ENCODE results near the gene TRIM5. TPM values are rescaled to one million over a fixed set of nuclear protein-coding genes. Genes with fewer than 3 reads are reported as not detected.

TRIM5 gene
- total and polyA plus RNA-seq, 9 of the 15 experiments (the other 6 are each of a cell fraction or from before 2014, with no cell fraction given) = 7.7 to 20.8 (median 15.0) TPM

DNA sequence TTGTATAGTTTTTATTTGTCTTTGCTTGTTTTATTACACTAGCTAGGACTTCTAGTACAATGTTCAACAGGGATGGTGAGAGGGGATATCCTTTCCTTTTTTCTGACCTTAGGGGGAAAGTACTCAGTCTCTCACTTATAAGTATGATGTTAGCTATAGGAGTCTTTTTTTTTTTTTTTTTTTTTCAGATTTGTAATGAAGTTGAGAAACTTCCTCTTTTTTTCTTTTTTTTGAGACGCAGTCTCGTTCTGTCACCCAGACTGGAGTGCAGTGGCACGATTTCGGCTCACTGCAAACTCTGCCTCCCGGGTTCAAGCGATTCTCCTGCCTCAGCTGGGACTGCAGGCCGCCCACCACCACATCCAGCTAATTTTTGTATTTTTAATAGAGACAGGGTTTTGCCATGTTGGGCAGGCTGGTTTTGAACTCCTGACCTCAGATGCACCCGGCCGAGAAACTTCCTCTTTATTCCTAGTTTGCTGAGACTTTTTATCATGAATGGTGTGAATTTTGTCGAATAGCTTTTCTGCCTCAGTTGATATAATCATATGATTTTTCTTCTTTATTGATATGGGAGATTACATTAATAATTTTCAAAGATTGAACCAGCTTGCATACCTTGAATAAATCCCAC is 15.7 kb upstream of the TRIM5 start:
- no peaks in the 10 kb centered on the region for H3K4me1 ChIP-seq (replicated peaks in 1 of 2; ENCODE audit: control insufficient read depth in 2 of 2, insufficient read depth in 2 of 2, low read length in 2 of 2)
- ATAC-seq (no peak), DNase-seq (ENCODE audit: extremely low read depth in 1 of 4, low spot score in 3 of 4) (no peak), FAIRE-seq (no peak)
- in situ Hi-C loops (cut with MboI) (no loop called here), intact Hi-C loops (cut with micrococcal nuclease) (no loop called here)
- no peak overlapping the region for H2AFZ ChIP-seq (ENCODE audit: low read depth, low read length)
- H3K4me2 ChIP-seq (ENCODE audit: insufficient read depth, low read length) = no peak overlapping the region
- TF ChIP-seq DPF2 (IDR thresholded peaks at IDR 0.05) (no peak), SRSF3 (IDR thresholded peaks at IDR 0.05; ENCODE audit: insufficient read depth, low read length) (no peak), ADNP (tag; IDR thresholded peaks at IDR 0.05) (peak; percentile 43; the same call in 1 of the 2 replicates), ZNF384 (IDR thresholded peaks at IDR 0.05; ENCODE audit: low read depth, low read length) (peak; percentile 48; the same call in 1 of the 2 replicates), ZBTB33 (CRISPR knock-in tag; IDR thresholded peaks at IDR 0.05) (no peak), SMARCE1 (IDR thresholded peaks at IDR 0.05) (peak; percentile 30; the same call in 1 of the 2 replicates), POLR2AphosphoS2 (IDR thresholded peaks at IDR 0.05; ENCODE audit: low read length) (no peak), ZNF57 (CRISPR knock-in tag; IDR thresholded peaks at IDR 0.05) (no peak)
- TF ChIP-seq, protein P1, sequence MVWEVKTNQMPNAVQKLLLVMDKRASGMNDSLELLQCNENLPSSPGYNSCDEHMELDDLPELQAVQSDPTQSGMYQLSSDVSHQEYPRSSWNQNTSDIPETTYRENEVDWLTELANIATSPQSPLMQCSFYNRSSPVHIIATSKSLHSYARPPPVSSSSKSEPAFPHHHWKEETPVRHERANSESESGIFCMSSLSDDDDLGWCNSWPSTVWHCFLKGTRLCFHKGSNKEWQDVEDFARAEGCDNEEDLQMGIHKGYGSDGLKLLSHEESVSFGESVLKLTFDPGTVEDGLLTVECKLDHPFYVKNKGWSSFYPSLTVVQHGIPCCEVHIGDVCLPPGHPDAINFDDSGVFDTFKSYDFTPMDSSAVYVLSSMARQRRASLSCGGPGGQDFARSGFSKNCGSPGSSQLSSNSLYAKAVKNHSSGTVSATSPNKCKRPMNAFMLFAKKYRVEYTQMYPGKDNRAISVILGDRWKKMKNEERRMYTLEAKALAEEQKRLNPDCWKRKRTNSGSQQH (CRISPR knock-in tag; IDR thresholded peaks at IDR 0.05) = no peak
- TF ChIP-seq, protein P2, sequence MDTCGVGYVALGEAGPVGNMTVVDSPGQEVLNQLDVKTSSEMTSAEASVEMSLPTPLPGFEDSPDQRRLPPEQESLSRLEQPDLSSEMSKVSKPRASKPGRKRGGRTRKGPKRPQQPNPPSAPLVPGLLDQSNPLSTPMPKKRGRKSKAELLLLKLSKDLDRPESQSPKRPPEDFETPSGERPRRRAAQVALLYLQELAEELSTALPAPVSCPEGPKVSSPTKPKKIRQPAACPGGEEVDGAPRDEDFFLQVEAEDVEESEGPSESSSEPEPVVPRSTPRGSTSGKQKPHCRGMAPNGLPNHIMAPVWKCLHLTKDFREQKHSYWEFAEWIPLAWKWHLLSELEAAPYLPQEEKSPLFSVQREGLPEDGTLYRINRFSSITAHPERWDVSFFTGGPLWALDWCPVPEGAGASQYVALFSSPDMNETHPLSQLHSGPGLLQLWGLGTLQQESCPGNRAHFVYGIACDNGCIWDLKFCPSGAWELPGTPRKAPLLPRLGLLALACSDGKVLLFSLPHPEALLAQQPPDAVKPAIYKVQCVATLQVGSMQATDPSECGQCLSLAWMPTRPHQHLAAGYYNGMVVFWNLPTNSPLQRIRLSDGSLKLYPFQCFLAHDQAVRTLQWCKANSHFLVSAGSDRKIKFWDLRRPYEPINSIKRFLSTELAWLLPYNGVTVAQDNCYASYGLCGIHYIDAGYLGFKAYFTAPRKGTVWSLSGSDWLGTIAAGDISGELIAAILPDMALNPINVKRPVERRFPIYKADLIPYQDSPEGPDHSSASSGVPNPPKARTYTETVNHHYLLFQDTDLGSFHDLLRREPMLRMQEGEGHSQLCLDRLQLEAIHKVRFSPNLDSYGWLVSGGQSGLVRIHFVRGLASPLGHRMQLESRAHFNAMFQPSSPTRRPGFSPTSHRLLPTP (IDR thresholded peaks at IDR 0.05; ENCODE audit: borderline replicate concordance, extremely low read depth, insufficient read length) = peak; percentile 6
- H3K9me1 ChIP-seq (ENCODE audit: control insufficient read depth, insufficient read depth, low read length) = no peaks in the 10 kb centered on the region
- no peaks in the 10 kb centered on the region for H4K20me1 ChIP-seq (replicated peaks; ENCODE audit: control insufficient read depth, insufficient read depth, low read length)
- POLR2A ChIA-PET = interaction anchor here (1.2 kb wide), 1 partner anchor 10 kb away, joined by 4 read pairs; no protein-coding TSS in a partner anchor
- no TSS peak for BruUV-seq (replicated peaks)
- H3K27me3 ChIP-seq (ENCODE audit: control insufficient read depth in 2 of 2, insufficient read depth in 2 of 2, low read length in 2 of 2) = peaks cover 0 to 4% of the 10 kb centered on the region in 2 experiments; a peak in 3 of 5 replicates
- CTCF ChIA-PET (ENCODE audit: low intra/inter-chr PET ratio) = no interaction called here
- no peaks in the 10 kb centered on the region for H3K79me2 ChIP-seq (ENCODE audit: control insufficient read depth, insufficient read depth, low read length)
- no peak overlapping the region for H3K27ac ChIP-seq (ENCODE audit: extremely low read depth, low read depth, low read length)
- WGBS (ENCODE audit: insufficient coverage, low coverage, missing lambda C conversion rate) = 4% methylated on average over 9 of the region's 10 CpGs
- no peak overlapping the region for H3K9ac ChIP-seq (ENCODE audit: insufficient read depth in 1 of 2, low read depth in 2 of 2, low read length in 2 of 2)
- no peaks in the 10 kb centered on the region for H3K36me3 ChIP-seq (ENCODE audit: control insufficient read depth, insufficient read depth, low read length)
- H3K9me3 ChIP-seq (replicated peaks; ENCODE audit: control insufficient read depth, insufficient read depth, low read depth, low read length) = no peaks in the 10 kb centered on the region
- no peak overlapping the region for H3K4me3 ChIP-seq

All from K562 (cell line).